Stimulated activated CD4-positive, alpha-beta T cell treated with anti-CD3 and anti-CD28 coated beads, Interleukin-4, amount 100 ng/mL, for 24 hours (primary cell): Measurements from ENCODE around the gene NECTIN1.

Experiments used
- DNase-seq: peaks from one replicate; pipeline ENCODE4 v3.0.0-alpha.2; 2020

NECTIN1 gene

GRCh38 chr11:119729951-119730613, 1.1 kb upstream of the NECTIN1 start:
- DNase-seq: no peak

- DNase-seq: no peak
These were observed 554 bp upstream of the NECTIN1 start for GRCh38 chr11:119729581-119729927.

- DNase-seq: no peak
These were observed 781 bp downstream of the NECTIN1 start for GRCh38 chr11:119728211-119728626.

GRCh38 chr11:119727523-119728151, 1.4 kb downstream of the NECTIN1 start:
- DNase-seq: no peak

- no peak for DNase-seq
These were observed 2.1 kb downstream of the NECTIN1 start for GRCh38 chr11:119726585-119727522.

GRCh38 chr11:119726150-119726553, 2.8 kb downstream of the NECTIN1 start:
- DNase-seq: no peak

- no peak for DNase-seq
These were observed 4.0 kb downstream of the NECTIN1 start for GRCh38 chr11:119724956-119725355.

GRCh38 chr11:119723952-119724325, 5.1 kb downstream of the NECTIN1 start:
- DNase-seq: no peak

GRCh38 chr11:119723243-119723951, 5.6 kb downstream of the NECTIN1 start:
- no peak for DNase-seq

- DNase-seq: no peak
These were observed 6.7 kb downstream of the NECTIN1 start for GRCh38 chr11:119722281-119722794.

GRCh38 chr11:119721129-119722120, 7.6 kb downstream of the NECTIN1 start:
- DNase-seq: no peak

- no peak for DNase-seq
These were observed 8.6 kb downstream of the NECTIN1 start for GRCh38 chr11:119720311-119720913.

GRCh38 chr11:119717839-119718534, 11.0 kb downstream of the NECTIN1 start:
- no peak for DNase-seq

- DNase-seq: no peak
These were observed 12.2 kb downstream of the NECTIN1 start for GRCh38 chr11:119716582-119717498.

- no peak for DNase-seq
These were observed 14.4 kb downstream of the NECTIN1 start for GRCh38 chr11:119714590-119714989.

- no peak for DNase-seq
These were observed 14.8 kb downstream of the NECTIN1 start for GRCh38 chr11:119714189-119714588.

GRCh38 chr11:119713359-119714040, 15.5 kb downstream of the NECTIN1 start:
- no peak for DNase-seq

GRCh38 chr11:119712459-119713358, 16.3 kb downstream of the NECTIN1 start:
- no peak for DNase-seq
